IMR-90 (cell line): ENCODE measurements around the gene TRPM3. TPM values are rescaled to one million over a fixed set of nuclear protein-coding genes. Genes with fewer than 3 reads are reported as not detected.

Experiments
- ATAC-seq: fragments of 200-7000 bp; cut with Tn5 transposase; 2 replicates; pipeline ENCODE4 v1.9.1; 2020; ENCODE audit warnings: low read depth, mild to moderate bottlenecking, moderate library complexity
- BruUV-seq: library from RNA; stranded (reverse); fragments of 400-500 nt; replicated peaks from 2 replicates; lab custom pipeline; 2021; lab: Mats Ljungman, UMichigan
- CTCF ChIA-PET: fragments of 300-600 bp; formaldehyde crosslinking; extraction: SDS; loops from one replicate; lab custom pipeline; 2021; ENCODE audit warnings: antibody characterized with exemption; lab: Yijun Ruan, JAX
- POLR2A ChIA-PET: fragments of 300-600 bp; sonication (Branson Sonifier 250); formaldehyde crosslinking; loops from one replicate; lab custom pipeline; 2022; ENCODE audit warnings: antibody characterized with exemption; ENCODE audit not compliant: unreplicated experiment; lab: Charles Lee
- DNase-seq: peaks from one replicate; pipeline ENCODE4 v3.0.0; 2013
- H2AFZ ChIP-seq: replicated peaks from 2 replicates; pipeline ENCODE3; 2013; ENCODE audit warnings: low read length, mild to moderate bottlenecking; ENCODE audit not compliant: poor library complexity
- H2AK5ac ChIP-seq: 2 replicates; pipeline ENCODE4 v1.6.1; 2013; ENCODE audit warnings: low read depth, low read length, inconsistent platforms
- H2AK9ac ChIP-seq: replicated peaks from 2 replicates; pipeline ENCODE3; 2013; ENCODE audit warnings: mild to moderate bottlenecking, low read depth, low read length, moderate library complexity; ENCODE audit not compliant: poor library complexity
- H2BK120ac ChIP-seq: 2 replicates; pipeline ENCODE4 v1.6.1; 2013; ENCODE audit warnings: low read depth, low read length, inconsistent platforms
- H2BK15ac ChIP-seq: 3 replicates; pipeline ENCODE4 v1.6.1; 2013; ENCODE audit warnings: low read depth, low read length, inconsistent platforms
- H2BK20ac ChIP-seq: 2 replicates; pipeline ENCODE4 v1.6.1; 2013; ENCODE audit warnings: low read depth, mild to moderate bottlenecking, inconsistent platforms, low read length, moderate library complexity
- H2BK5ac ChIP-seq: 2 replicates; pipeline ENCODE4 v1.6.1; 2013; ENCODE audit warnings: mild to moderate bottlenecking, low read depth, low read length, inconsistent platforms; ENCODE audit not compliant: poor library complexity, severe bottlenecking
- H3K14ac ChIP-seq: replicated peaks from 2 replicates; pipeline ENCODE4 v1.6.1; 2013; ENCODE audit warnings: low read depth, low read length, inconsistent platforms
- H3K18ac ChIP-seq: 2 replicates; pipeline ENCODE4 v1.6.1; 2013; ENCODE audit warnings: low read depth, low read length, control low read depth
- H3K23ac ChIP-seq: 2 replicates; pipeline ENCODE4 v1.6.1; 2013; ENCODE audit warnings: low read depth, low read length, inconsistent platforms
- H3K27ac ChIP-seq: 2 replicates; pipeline ENCODE4 v1.5.1; 2013; ENCODE audit warnings: mild to moderate bottlenecking, control low read depth, low read length; ENCODE audit not compliant: insufficient read depth
- H3K27me3 ChIP-seq: 2 replicates; pipeline ENCODE4 v1.6.1; 2013; ENCODE audit warnings: low read length; ENCODE audit not compliant: control insufficient read depth, insufficient read depth
- H3K36me3 ChIP-seq: 2 replicates; pipeline ENCODE4 v1.6.1; 2013; ENCODE audit warnings: low read length, mixed read lengths; ENCODE audit not compliant: control insufficient read depth, insufficient read depth
- H3K4ac ChIP-seq: 2 replicates; pipeline ENCODE4 v1.6.1; 2013; ENCODE audit warnings: low read depth, low read length, inconsistent platforms
- H3K4me1 ChIP-seq: 2 replicates; pipeline ENCODE4 v1.6.1; 2013; ENCODE audit warnings: low read length, mixed read lengths; ENCODE audit not compliant: control insufficient read depth, insufficient read depth
- H3K4me2 ChIP-seq: 2 replicates; pipeline ENCODE4 v1.6.1; 2013; ENCODE audit warnings: low read depth, mild to moderate bottlenecking, control low read depth, low read length, moderate library complexity
- H3K4me3 ChIP-seq: 2 replicates; pipeline ENCODE4 v1.5.1; 2013; ENCODE audit warnings: low read depth, mild to moderate bottlenecking, control low read depth, low read length, moderate library complexity; ENCODE audit not compliant: insufficient read depth
- H3K56ac ChIP-seq: 2 replicates; pipeline ENCODE4 v1.6.1; 2013; ENCODE audit warnings: low read length, inconsistent platforms; ENCODE audit not compliant: insufficient read depth; ENCODE audit errors: extremely low read depth
- H3K79me1 ChIP-seq, 2 experiments: 2 replicates each; pipeline ENCODE4 v1.6.1; 2013; ENCODE audit warnings: low read length in 2 of 2, inconsistent platforms in 1 of 2, low read depth in 1 of 2
- H3K9ac ChIP-seq: 2 replicates; pipeline ENCODE4 v1.6.1; 2013; ENCODE audit warnings: low read depth, low read length, control low read depth
- H3K9me1 ChIP-seq: 2 replicates; pipeline ENCODE4 v1.6.1; 2013; ENCODE audit warnings: low read length, inconsistent platforms; ENCODE audit not compliant: insufficient read depth
- H3K9me3 ChIP-seq: 2 replicates; pipeline ENCODE4 v1.6.1; 2013; ENCODE audit warnings: low read length; ENCODE audit not compliant: control insufficient read depth, insufficient read depth
- H4K20me1 ChIP-seq: 2 replicates; pipeline ENCODE4 v1.6.1; 2013; ENCODE audit warnings: low read length, inconsistent platforms; ENCODE audit not compliant: insufficient read depth
- H4K5ac ChIP-seq: 2 replicates; pipeline ENCODE4 v1.6.1; 2013; ENCODE audit warnings: mild to moderate bottlenecking, low read depth, low read length, control low read depth
- H4K8ac ChIP-seq, 2 experiments: 2 replicates each; pipeline ENCODE4 v1.6.1; 2013; ENCODE audit warnings: low read depth in 2 of 2, low read length in 2 of 2, control low read depth in 1 of 2, inconsistent platforms in 1 of 2
- H4K91ac ChIP-seq: 2 replicates; pipeline ENCODE4 v1.6.1; 2013; ENCODE audit warnings: low read depth, low read length, inconsistent platforms; ENCODE audit not compliant: insufficient read depth
- BHLHE40 ChIP-seq: fragments of 150-350 bp; IDR thresholded peaks from 2 replicates; pipeline ENCODE4 v1.6.1; 2016; ENCODE audit warnings: mild to moderate bottlenecking, low read depth, low read length
- MAFK ChIP-seq: IDR thresholded peaks from 2 replicates; pipeline ENCODE4 v1.6.1; 2012; ENCODE audit warnings: low read depth, low read length, improper control_type of control experiment
- WGBS, 2 experiments: methylation state at CpG; one replicate each; pipeline versions ENCODE4 v1.1.5 to v1.1.7; 2013; ENCODE audit warnings: missing lambda C conversion rate in 2 of 2; ENCODE audit not compliant: insufficient read length in 1 of 2; ENCODE audit errors: extremely low coverage in 2 of 2; 5-methylcytosine and 5-hydroxymethylcytosine counted together
- dilution Hi-C: fragments of 300-500 bp; cut with HindIII; formaldehyde crosslinking; loops from one replicate; pipeline ENCODE4 v1.14.3; 2018; ENCODE audit warnings: low sequenced_read_pairs; ENCODE audit not compliant: unreplicated experiment
- in situ Hi-C: fragments of 300-500 bp; cut with MboI; formaldehyde crosslinking; loops from 3 replicates; pipeline ENCODE4 v1.14.3; 2019; ENCODE audit warnings: low sequenced_read_pairs, inconsistent platforms, mixed read lengths
- intact Hi-C: fragments of 100-400 bp; cut with micrococcal nuclease; formaldehyde crosslinking; loops from 2 replicates; pipeline ENCODE4 v1.10.0; 2022
- polyA plus RNA-seq, 3 experiments: library from polyadenylated mRNA; depleted of rRNA; stranded (reverse); fragments of >200 nt; gene quantifications; 2 replicates each; pipeline ENCODE4 v1.2.3, GENCODE V29; 2012; ENCODE audit warnings: low replicate concordance in 1 of 3
- total RNA-seq: library from RNA; depleted of rRNA; stranded (reverse); fragments of >200 nt; gene quantifications from 2 replicates; pipeline ENCODE4 v1.2.3, GENCODE V29; 2012

Gene TRPM3
- total and polyA plus RNA-seq, 2 of the 4 experiments (the other 2 are of a cell fraction): not detected

DNA sequence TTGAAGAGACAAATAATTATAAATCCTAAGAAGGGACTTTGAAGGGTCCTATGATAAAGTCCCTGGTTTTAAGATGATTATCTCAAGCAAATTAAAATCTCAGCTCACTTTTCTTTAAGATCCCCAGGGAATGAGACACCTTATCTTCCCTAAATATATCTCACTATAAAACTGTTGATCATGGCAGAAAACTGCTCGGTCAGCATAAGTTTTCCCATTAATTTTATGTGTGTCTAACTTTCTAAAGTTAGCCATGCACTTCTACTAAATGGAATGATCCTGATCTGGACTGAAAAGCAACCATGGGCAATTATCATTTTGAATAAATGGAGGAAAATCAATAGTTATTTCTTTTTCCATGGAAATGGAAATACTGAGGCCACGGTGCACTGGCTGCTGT is 314.5 kb downstream of the TRPM3 start:
- WGBS, 2 experiments: no CpG with 5 or more reads among the region's 2 CpGs
- no peak for DNase-seq
- BruUV-seq: no TSS peak

More for the DNA sequence above, 314.5 kb downstream of the TRPM3 start:
- in situ Hi-C loops (no loop called here), intact Hi-C loops (no loop called here), dilution Hi-C loops (no loop called here)
- H3K4ac ChIP-seq: no peak overlapping the region
- no peaks in the 10 kb centered on the region for H3K9me1 ChIP-seq
- no peaks in the 10 kb centered on the region for H3K4me1 ChIP-seq
- no peak overlapping the region for H4K91ac ChIP-seq
- POLR2A ChIA-PET: no interaction called here
- TF ChIP-seq BHLHE40 (no peak), MAFK (peak; percentile 94)
- H3K36me3 ChIP-seq: no peaks in the 10 kb centered on the region
- no peak overlapping the region for H2AK5ac ChIP-seq
- CTCF ChIA-PET: no interaction called here
- no peak overlapping the region for H2AFZ ChIP-seq
- H2AK9ac ChIP-seq: no peak overlapping the region
- no peak overlapping the region for H3K23ac ChIP-seq
- H4K8ac ChIP-seq: no peak overlapping the region
- no peak overlapping the region for H2BK20ac ChIP-seq
- H2BK15ac ChIP-seq: no peak overlapping the region
- H3K9ac ChIP-seq: no peak overlapping the region
- H3K14ac ChIP-seq: no peak overlapping the region
- ATAC-seq: no peak
- no peaks in the 10 kb centered on the region for H3K79me1 ChIP-seq
- no peak overlapping the region for H2BK5ac ChIP-seq
- no peak overlapping the region for H3K27ac ChIP-seq
- no peaks in the 10 kb centered on the region for H3K9me3 ChIP-seq
- H3K18ac ChIP-seq: no peak overlapping the region
- H3K56ac ChIP-seq: no peak overlapping the region
- H3K4me2 ChIP-seq: no peak overlapping the region
- H4K20me1 ChIP-seq: no peaks in the 10 kb centered on the region
- H3K4me3 ChIP-seq: no peak overlapping the region
- no peak overlapping the region for H4K5ac ChIP-seq
- H3K27me3 ChIP-seq: no peaks in the 10 kb centered on the region
- no peak overlapping the region for H2BK120ac ChIP-seq
